VCaP (cell line): ENCODE measurements around the gene DRG1.

Experiments
- H3K27ac ChIP-seq: fragments of 450-650 bp; 2 replicates; pipeline ENCODE4 v1.5.1; 2017
- TF ChIP-seq, protein P1 (sequence below): fragments of 450-650 bp; conservative IDR thresholded peaks from 2 replicates; pipeline ENCODE4 v1.5.1; 2017; ENCODE audit warnings: mild to moderate bottlenecking, moderate library complexity

DRG1 gene

DNA sequence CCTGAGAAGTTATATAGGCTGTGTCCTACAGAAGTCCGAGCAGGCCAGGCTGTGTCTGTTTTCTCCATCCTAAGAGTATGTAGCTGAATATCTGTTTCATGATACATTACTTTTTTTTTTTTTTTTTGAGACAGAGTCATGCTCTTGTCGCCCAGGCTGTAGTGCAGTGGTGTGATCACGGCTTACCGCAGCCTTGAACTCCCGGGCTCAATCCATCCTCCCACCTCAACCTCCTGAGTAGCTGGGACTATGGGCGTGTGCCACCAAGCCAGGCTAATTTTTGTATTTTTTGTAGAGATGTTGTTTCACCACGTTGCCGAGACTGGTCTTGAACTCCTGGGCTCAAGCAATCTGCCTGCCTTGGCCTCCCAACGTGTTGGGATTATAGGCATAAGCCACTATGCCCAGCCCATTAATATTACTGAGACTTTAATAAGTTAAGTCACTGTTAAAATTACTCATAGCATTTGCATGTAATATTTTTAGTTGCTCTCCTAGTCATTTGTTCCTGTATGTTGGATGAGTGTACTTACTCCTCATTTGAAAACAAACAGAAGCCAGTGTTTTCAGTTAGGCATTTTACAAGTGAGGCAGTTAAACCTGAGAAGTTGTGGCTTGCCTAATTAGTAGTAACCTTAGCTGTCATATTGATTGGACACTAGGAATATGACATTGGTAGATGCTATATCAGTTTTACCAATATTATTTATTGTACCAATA is 26.1 kb downstream of the DRG1 start:
- TF ChIP-seq, protein P1, sequence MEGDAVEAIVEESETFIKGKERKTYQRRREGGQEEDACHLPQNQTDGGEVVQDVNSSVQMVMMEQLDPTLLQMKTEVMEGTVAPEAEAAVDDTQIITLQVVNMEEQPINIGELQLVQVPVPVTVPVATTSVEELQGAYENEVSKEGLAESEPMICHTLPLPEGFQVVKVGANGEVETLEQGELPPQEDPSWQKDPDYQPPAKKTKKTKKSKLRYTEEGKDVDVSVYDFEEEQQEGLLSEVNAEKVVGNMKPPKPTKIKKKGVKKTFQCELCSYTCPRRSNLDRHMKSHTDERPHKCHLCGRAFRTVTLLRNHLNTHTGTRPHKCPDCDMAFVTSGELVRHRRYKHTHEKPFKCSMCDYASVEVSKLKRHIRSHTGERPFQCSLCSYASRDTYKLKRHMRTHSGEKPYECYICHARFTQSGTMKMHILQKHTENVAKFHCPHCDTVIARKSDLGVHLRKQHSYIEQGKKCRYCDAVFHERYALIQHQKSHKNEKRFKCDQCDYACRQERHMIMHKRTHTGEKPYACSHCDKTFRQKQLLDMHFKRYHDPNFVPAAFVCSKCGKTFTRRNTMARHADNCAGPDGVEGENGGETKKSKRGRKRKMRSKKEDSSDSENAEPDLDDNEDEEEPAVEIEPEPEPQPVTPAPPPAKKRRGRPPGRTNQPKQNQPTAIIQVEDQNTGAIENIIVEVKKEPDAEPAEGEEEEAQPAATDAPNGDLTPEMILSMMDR = no peak

DNA sequence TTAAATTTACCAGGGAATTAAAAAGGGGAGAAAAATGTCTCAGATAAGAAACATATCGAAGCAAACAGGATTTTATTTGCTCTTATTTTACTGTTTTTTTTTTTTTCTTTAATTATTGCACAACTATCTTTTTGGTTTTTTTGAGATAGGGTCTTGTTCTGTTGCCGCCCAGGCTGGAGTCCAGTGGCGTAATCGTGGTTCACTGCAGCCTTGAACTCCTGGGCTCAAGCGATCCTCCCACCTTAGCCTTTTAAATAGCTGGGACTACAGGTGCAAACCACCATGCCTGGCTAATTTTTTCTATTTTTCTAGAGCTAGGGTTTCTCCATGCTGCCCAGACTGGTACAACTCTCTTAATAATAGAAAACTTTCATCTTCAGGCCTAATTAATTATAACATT is 32.5 kb downstream of the DRG1 start:
- no peak overlapping the region for H3K27ac ChIP-seq
- TF ChIP-seq, protein P1 = no peak

More for the DNA sequence above, 26.1 kb downstream of the DRG1 start:
- no peak overlapping the region for H3K27ac ChIP-seq

DNA sequence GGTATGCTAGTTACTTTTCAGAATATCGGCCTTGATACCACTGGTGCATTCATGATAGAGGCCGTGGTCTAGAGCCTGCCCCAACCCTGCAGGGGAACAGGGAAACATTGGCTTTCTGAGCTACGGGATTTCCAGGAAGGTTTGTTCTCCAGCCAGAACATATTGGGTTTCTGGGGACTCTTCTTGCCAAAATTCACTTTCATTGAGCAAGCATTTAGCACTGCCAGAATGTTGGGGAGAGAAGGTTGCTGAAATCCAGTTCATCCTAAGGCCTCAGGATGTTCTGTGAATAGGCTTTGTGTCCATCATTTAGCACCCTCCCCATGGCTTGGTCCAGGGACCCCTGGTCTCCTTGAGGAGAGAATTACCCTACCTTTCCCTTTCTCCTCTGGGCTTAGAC is 36.7 kb downstream of the DRG1 start:
- TF ChIP-seq, protein P1 = no peak
- H3K27ac ChIP-seq = no peak overlapping the region

DNA sequence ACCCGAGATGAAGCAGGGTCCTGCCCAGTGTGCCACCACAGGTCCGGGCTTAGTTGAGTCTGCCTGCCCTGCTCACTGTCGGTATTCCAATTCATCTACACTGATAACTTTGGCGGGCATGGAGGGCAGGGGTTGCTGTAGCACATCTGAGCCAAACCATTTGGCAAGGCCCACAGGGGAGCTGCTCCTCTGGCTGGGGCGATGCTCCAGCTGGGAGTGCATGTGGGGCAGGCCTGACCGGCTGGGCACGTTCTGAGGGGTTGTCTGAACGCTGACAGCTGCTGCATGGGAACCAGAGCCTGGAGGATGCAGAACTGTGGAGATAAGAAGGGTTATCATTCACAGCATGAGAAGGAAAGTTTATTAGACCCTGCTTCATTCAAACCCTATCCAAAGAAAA is 40.4 kb downstream of the DRG1 start:
- H3K27ac ChIP-seq = no peak overlapping the region
- TF ChIP-seq, protein P1 = no peak

DNA sequence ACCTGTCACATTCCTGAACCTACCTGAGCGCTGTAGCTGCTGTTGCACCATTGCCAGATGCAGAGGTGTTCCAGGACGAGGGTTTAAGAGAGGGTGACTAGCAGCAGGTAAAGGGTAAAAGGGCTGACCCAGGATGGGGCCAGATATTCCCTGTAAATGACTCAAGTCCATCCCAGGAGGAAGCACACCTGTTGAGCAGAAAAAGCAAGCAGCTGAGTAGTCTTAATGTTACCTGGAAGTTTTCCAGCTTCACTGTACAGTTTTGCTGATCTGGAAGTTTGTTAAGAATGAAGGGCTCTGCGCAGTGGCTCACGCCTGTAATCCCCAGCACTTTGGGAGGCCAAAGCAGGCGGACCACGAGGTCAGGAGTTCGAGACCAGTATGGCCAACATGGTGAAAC is 41.3 kb downstream of the DRG1 start:
- H3K27ac ChIP-seq = no peak overlapping the region
- TF ChIP-seq, protein P1 = no peak

DNA sequence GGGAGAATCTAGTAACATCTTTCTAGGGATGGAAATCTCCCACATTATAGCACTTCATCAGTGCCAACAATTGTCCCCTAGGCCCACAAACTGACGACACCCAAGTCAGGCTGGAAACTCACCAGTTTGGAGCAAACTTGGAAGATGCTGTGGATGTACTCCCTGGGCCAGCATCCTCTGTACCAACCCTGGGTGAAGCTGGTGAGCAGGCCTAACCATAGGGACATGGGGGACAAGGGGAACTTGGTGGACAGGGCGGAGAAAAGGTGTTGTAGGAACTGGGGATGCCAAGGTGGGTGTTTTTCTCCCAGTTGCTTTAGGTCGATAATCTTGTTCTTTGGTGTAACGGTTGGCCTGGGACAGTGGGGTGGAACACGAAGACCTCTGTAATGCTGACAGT is 42.2 kb downstream of the DRG1 start:
- no peak overlapping the region for H3K27ac ChIP-seq
- TF ChIP-seq, protein P1 = no peak

DNA sequence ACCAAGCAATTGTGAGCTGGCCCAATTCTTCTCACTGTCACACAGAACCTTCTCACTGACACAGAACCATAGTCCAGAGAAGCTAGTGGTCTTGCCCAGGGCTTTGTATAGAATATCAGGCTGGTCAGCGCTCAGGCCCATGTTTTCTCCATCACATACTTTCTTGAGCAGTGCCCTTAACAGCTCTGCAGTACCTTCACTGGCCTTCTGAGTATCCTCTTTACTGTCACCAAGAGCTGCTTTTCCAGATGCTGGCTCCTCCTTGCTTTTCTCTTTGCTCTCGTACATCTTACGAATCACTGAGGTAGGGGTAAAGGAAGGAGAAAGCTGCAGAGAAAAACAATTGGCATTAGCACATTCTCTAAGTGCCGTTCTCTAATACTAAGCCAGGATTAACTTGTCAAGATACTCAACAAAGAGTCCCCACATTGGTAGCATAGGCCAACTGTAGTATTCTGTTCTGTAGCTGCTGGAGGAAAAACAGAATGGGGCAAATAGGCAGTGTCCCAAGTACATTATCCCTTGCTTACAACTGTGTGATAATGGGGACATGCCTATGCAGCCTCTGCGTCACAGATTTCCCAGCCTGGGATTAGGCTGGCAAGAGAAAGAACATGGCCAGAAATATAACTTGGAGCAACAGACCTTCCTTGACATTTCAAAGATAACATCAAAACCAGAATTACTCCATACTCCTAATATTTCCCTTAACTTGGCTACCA is 43.5 kb downstream of the DRG1 start:
- TF ChIP-seq, protein P1 = no peak
- no peak overlapping the region for H3K27ac ChIP-seq
